ENCODE results near the gene TXNDC11. TPM values are rescaled to one million over a fixed set of nuclear protein-coding genes. Genes with fewer than 3 reads are reported as not detected.
A peak's percentile ranks its signal among the peaks of the same experiment; 100 is the strongest.

Gene TXNDC11
- total RNA-seq, 1 experiment from 2014 or later = 30.9 TPM

- ChIA-PET POLR2A (ENCODE audit: unreplicated experiment) (no interaction called here), CTCF (no interaction called here)
- Histone ChIP-seq H4K20me1 (ENCODE audit: insufficient read depth) (no peaks in the 10 kb centered on the region), H3K36me3 (ENCODE audit: low read depth) (no peaks in the 10 kb centered on the region), H3K27me3 (ENCODE audit: insufficient read depth, low read depth) (no peaks in the 10 kb centered on the region), H3K79me2 (ENCODE audit: low read depth) (no peaks in the 10 kb centered on the region), H3K4me3 (no peak overlapping the region), H2AFZ (no peak overlapping the region), H3F3A (ENCODE audit: insufficient read depth, low read depth) (peaks cover 11% of the 10 kb centered on the region; the same call in 1 of the 2 replicates), H3K27ac (no peak overlapping the region), H3K4me1 (replicated peaks; ENCODE audit: insufficient read depth) (no peaks in the 10 kb centered on the region), H3K4me2 (no peak overlapping the region), H3K9me2 (ENCODE audit: insufficient read depth) (no peaks in the 10 kb centered on the region), H3K9me3 (ENCODE audit: insufficient read depth, low read depth) (no peaks in the 10 kb centered on the region)
- BruUV-seq (replicated peaks) = no TSS peak
- intact Hi-C loops (cut with micrococcal nuclease; ENCODE audit: unreplicated experiment) = loop anchor here (10.0 kb wide), 1 partner anchor 266 kb away; no protein-coding TSS in a partner anchor
- no peak for TF ChIP-seq EZH2 (IDR thresholded peaks at IDR 0.05; ENCODE audit: low read depth)
- TF ChIP-seq, protein P1, sequence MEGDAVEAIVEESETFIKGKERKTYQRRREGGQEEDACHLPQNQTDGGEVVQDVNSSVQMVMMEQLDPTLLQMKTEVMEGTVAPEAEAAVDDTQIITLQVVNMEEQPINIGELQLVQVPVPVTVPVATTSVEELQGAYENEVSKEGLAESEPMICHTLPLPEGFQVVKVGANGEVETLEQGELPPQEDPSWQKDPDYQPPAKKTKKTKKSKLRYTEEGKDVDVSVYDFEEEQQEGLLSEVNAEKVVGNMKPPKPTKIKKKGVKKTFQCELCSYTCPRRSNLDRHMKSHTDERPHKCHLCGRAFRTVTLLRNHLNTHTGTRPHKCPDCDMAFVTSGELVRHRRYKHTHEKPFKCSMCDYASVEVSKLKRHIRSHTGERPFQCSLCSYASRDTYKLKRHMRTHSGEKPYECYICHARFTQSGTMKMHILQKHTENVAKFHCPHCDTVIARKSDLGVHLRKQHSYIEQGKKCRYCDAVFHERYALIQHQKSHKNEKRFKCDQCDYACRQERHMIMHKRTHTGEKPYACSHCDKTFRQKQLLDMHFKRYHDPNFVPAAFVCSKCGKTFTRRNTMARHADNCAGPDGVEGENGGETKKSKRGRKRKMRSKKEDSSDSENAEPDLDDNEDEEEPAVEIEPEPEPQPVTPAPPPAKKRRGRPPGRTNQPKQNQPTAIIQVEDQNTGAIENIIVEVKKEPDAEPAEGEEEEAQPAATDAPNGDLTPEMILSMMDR (conservative IDR thresholded peaks at IDR 0.05) = no peak
- no peak for DNase-seq
Observed at GRCh38 chr16:11671271-11671670, 71.4 kb downstream of the TXNDC11 start.

DNA sequence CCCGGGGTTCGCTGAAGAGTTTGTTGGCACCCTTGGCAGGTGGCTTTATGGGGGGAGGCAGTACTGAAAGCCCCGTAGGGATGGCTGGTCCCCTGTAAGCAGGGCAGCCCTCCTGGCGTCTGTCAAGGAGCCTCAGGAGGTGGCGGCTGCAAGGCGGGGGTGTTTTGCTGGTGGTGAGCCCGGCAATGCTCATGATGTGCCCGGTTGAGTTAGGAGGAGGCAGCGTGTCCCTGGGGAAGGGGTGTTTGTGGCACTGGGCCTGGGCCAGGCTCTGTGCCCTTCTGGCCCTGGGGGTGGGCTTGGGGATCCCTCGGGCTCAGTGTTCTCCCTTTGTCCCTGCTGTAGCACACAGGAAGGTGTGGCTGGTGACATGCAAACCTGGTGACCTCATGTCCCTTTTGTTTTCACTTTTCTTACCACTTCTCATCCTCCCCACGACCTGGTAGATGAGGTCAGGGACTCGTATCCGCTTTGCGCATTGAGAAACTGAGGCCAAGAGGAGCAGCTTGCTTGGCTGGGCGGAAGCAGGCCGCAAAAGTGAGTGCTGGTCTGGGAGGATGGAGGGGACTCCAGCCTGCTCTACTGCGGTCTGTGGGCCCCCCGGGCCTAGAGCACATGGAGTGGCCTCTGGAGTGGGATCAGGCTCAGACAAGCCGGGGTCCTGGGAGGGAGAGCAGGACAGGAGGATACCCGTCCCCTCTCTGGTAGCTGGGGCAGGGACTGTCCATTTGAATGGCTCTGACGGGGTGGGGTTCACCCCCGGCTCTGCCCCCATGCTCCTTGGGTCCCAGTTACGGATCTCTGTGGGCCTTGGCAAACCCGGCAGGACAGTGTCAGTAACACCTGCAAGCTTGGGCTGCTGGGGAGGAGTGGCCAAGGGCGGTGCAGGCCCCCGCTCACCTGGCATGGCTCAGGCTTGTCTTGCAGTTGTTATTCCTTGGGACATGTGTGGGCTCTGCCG lies 72.2 kb downstream of the TXNDC11 start:
- intact Hi-C loops (cut with micrococcal nuclease; ENCODE audit: unreplicated experiment) = loop anchor here (10.0 kb wide), 1 partner anchor 266 kb away; no protein-coding TSS in a partner anchor
- Histone ChIP-seq H4K20me1 (ENCODE audit: insufficient read depth) (no peaks in the 10 kb centered on the region), H3K4me3 (no peak overlapping the region), H3F3A (ENCODE audit: insufficient read depth, low read depth) (peaks cover 13% of the 10 kb centered on the region; the same call in 1 of the 2 replicates), H3K4me2 (no peak overlapping the region), H3K4me1 (replicated peaks; ENCODE audit: insufficient read depth) (no peaks in the 10 kb centered on the region), H3K9me2 (ENCODE audit: insufficient read depth) (no peaks in the 10 kb centered on the region), H3K36me3 (ENCODE audit: low read depth) (no peaks in the 10 kb centered on the region), H3K79me2 (ENCODE audit: low read depth) (no peaks in the 10 kb centered on the region), H3K9me3 (ENCODE audit: insufficient read depth, low read depth) (no peaks in the 10 kb centered on the region), H3K27me3 (ENCODE audit: insufficient read depth, low read depth) (no peaks in the 10 kb centered on the region), H3K27ac (no peak overlapping the region), H2AFZ (no peak overlapping the region)
- ChIA-PET POLR2A (ENCODE audit: unreplicated experiment) (no interaction called here), CTCF (no interaction called here)
- no peak for TF ChIP-seq EZH2 (IDR thresholded peaks at IDR 0.05; ENCODE audit: low read depth)
- TF ChIP-seq, protein P1 (conservative IDR thresholded peaks at IDR 0.05) = no peak
- no peak for DNase-seq
- BruUV-seq (replicated peaks) = no TSS peak

GRCh38 chr16:11669380-11670146 lies 73.1 kb downstream of the TXNDC11 start:
- no peak overlapping the region for H3K27ac ChIP-seq
- peak overlapping the region; percentile 74; the same call in 1 of the 2 replicates for H3K4me2 ChIP-seq
- peak overlapping the region; percentile 53; the same call in 1 of the 2 replicates for H3K4me3 ChIP-seq
- no peaks in the 10 kb centered on the region for H3K4me1 ChIP-seq (replicated peaks; ENCODE audit: insufficient read depth)
- intact Hi-C loops (cut with micrococcal nuclease; ENCODE audit: unreplicated experiment) = loop anchor here (5.0 to 10.0 kb wide), 2 partner anchors 137 to 265 kb away; no protein-coding TSS in a partner anchor
- peaks cover 12% of the 10 kb centered on the region for H3F3A ChIP-seq (ENCODE audit: insufficient read depth, low read depth)
- no peak overlapping the region for H2AFZ ChIP-seq
- no peaks in the 10 kb centered on the region for H3K27me3 ChIP-seq (ENCODE audit: insufficient read depth, low read depth)
- H3K79me2 ChIP-seq (ENCODE audit: low read depth) = no peaks in the 10 kb centered on the region
- TF ChIP-seq EZH2 (IDR thresholded peaks at IDR 0.05; ENCODE audit: low read depth) = no peak
- TF ChIP-seq, protein P1 (conservative IDR thresholded peaks at IDR 0.05) = no peak
- BruUV-seq (replicated peaks) = no TSS peak
- no peaks in the 10 kb centered on the region for H3K36me3 ChIP-seq (ENCODE audit: low read depth)
- H3K9me3 ChIP-seq (ENCODE audit: insufficient read depth, low read depth) = no peaks in the 10 kb centered on the region
- CTCF ChIA-PET = no interaction called here
- no peaks in the 10 kb centered on the region for H4K20me1 ChIP-seq (ENCODE audit: insufficient read depth)
- H3K9me2 ChIP-seq (ENCODE audit: insufficient read depth) = no peaks in the 10 kb centered on the region
- DNase-seq = no peak
- POLR2A ChIA-PET (ENCODE audit: unreplicated experiment) = interaction anchor here (0.6 kb wide), 1 partner anchor 393 kb away, joined by 8 read pairs; no protein-coding TSS in a partner anchor

Data from PC-9 (cell line).